Measurements from ENCODE around the gene PLAC8L1. TPM values are rescaled to one million over a fixed set of nuclear protein-coding genes. Genes with fewer than 3 reads are reported as not detected.
A peak's percentile ranks its signal among the peaks of the same experiment; 100 is the strongest.

PLAC8L1 gene, protein sequence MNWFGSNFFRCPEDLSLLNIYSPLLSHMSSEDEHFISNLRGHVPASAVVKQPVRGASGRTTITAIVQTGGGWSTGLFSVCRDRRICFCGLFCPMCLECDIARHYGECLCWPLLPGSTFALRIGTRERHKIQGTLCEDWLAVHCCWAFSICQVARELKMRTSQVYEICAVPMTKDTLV
- 0.63 to 0.69 TPM in 2 of 3 replicates, not detected in the other for polyA plus RNA-seq
- polyA plus RNA-seq (2011; ENCODE audit: low read depth): 0.59 TPM
- not detected in 2 replicates for polyA plus RNA-seq (2011; cell fraction: cytosol; rRNA removed)
- 3.9 and 4.3 TPM in 2 replicates for polyA plus RNA-seq (2011; cell fraction: nucleus; rRNA removed)
- 0.21 and 1.0 TPM in 2 replicates for polyA plus RNA-seq (2012; ENCODE audit: low replicate concordance)
- polyA minus RNA-seq: not detected in 3 replicates
- polyA minus RNA-seq (2011; cell fraction: cytosol; rRNA and poly(A)+ RNA removed): not detected
- 0.84 TPM in 1 of 2 replicates, not detected in the other for polyA minus RNA-seq (2011; cell fraction: nucleus; rRNA and poly(A)+ RNA removed)

DNA sequence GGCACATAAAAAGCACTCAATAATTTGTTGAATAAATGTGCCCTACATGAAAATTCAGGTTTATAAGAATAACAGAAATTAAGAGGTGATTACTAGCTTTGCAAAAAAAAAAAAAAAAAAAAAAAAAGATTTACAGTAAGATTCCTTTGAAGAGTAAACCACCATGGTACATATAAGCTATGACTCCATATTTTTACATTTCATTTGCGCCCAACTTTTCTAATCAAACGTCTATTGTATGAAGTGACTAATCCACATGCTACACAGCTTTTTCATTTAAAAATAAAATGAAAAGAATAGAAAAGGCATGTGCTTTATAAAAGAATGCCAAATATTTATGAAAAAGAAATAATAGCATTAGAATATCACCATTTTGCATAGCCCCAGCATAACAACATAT lies at the start of gene PLAC8L1:
Gene PLAC8L1, minus strand, starts transcription at position 101 of the 400 bp plus-strand sequence. CDS start 1,266 bp downstream, outside the sequence.
- no peak within 1 kb of the TSS for H2AFZ ChIP-seq (ENCODE audit: control insufficient read depth, low read length)
- H3K36me3 ChIP-seq (ENCODE audit: control insufficient read depth in 2 of 2, extremely low read depth in 1 of 2, insufficient read depth in 2 of 2, low read length in 2 of 2): no peaks in the 10 kb centered on the region
- DNase-seq (ENCODE audit: low read depth, low spot score) (no peak), FAIRE-seq (no peak)
- H3K27me3 ChIP-seq (ENCODE audit: control insufficient read depth, extremely low read depth, insufficient read depth, low read length): no peaks in the 10 kb centered on the region
- no peak within 1 kb of the TSS for H3K4me2 ChIP-seq (ENCODE audit: control insufficient read depth, extremely low read depth, insufficient read depth, low read depth, low read length)
- H3K79me2 ChIP-seq (ENCODE audit: control insufficient read depth, insufficient read depth, low read length): no peaks in the 10 kb centered on the region
- no peaks in the 10 kb centered on the region for H3K9me1 ChIP-seq (ENCODE audit: control insufficient read depth, extremely low read depth, insufficient read depth, low read length)
- H3K9me3 ChIP-seq (ENCODE audit: control insufficient read depth, low read depth, low read length): no peaks in the 10 kb centered on the region
- dilution Hi-C loops (cut with MboI; ENCODE audit: extremely low pct_ligation_motif_present, low sequenced_read_pairs): no loop called here
- peaks cover 9% of the 10 kb centered on the region for H3K4me1 ChIP-seq (ENCODE audit: control insufficient read depth, extremely low read depth, insufficient read depth, low read length)
- TF ChIP-seq, protein P1, sequence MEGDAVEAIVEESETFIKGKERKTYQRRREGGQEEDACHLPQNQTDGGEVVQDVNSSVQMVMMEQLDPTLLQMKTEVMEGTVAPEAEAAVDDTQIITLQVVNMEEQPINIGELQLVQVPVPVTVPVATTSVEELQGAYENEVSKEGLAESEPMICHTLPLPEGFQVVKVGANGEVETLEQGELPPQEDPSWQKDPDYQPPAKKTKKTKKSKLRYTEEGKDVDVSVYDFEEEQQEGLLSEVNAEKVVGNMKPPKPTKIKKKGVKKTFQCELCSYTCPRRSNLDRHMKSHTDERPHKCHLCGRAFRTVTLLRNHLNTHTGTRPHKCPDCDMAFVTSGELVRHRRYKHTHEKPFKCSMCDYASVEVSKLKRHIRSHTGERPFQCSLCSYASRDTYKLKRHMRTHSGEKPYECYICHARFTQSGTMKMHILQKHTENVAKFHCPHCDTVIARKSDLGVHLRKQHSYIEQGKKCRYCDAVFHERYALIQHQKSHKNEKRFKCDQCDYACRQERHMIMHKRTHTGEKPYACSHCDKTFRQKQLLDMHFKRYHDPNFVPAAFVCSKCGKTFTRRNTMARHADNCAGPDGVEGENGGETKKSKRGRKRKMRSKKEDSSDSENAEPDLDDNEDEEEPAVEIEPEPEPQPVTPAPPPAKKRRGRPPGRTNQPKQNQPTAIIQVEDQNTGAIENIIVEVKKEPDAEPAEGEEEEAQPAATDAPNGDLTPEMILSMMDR (optimal IDR thresholded peaks at IDR 0.05 in 1 of 3, IDR thresholded peaks at IDR 0.05 in 1 of 3, conservative IDR thresholded peaks at IDR 0.05 in 1 of 3; ENCODE audit: extremely low read depth in 1 of 3, insufficient read depth in 2 of 3, low read length in 3 of 3): no peak
- no peak for TF ChIP-seq EZH2 (IDR thresholded peaks at IDR 0.05; ENCODE audit: low read length)
- no peak within 1 kb of the TSS for H3K4me3 ChIP-seq (ENCODE audit: control insufficient read depth in 2 of 3, extremely low read depth in 1 of 3, insufficient read depth in 2 of 3, low read depth in 1 of 3, low read length in 3 of 3)
- H4K20me1 ChIP-seq (ENCODE audit: control insufficient read depth, extremely low read depth, insufficient read depth, low read length): no peaks in the 10 kb centered on the region
- no peak within 1 kb of the TSS for H3K9ac ChIP-seq (ENCODE audit: control insufficient read depth, extremely low read depth, insufficient read depth, low read length)
- H3K27ac ChIP-seq (ENCODE audit: control insufficient read depth, insufficient read depth, low read length): no peak within 1 kb of the TSS

DNA sequence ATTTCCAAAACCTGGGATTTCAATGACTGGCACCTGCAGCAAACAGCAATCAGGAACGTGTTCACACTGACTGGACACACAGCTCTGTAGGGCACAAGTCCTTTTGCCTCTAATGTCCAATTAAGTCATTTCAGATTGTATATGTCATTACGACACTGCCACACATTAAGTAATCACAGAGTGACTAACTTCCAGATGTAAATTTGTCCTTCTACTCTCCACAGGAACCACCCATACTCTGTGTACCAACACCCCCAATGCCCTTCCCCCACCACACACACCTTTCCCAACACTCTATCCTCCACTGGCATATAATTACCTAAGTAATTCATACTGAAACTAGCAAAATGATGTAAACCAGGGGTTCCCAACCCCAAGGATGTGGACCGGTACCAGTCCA lies 46.6 kb upstream of the PLAC8L1 start:
- H2AFZ ChIP-seq (ENCODE audit: control insufficient read depth, low read length): no peak overlapping the region
- no peaks in the 10 kb centered on the region for H3K9me3 ChIP-seq (ENCODE audit: control insufficient read depth, low read depth, low read length)
- H3K4me3 ChIP-seq (ENCODE audit: control insufficient read depth in 2 of 3, extremely low read depth in 1 of 3, insufficient read depth in 2 of 3, low read depth in 1 of 3, low read length in 3 of 3): no peak overlapping the region
- dilution Hi-C loops (cut with MboI; ENCODE audit: extremely low pct_ligation_motif_present, low sequenced_read_pairs): no loop called here
- H3K9ac ChIP-seq (ENCODE audit: control insufficient read depth, extremely low read depth, insufficient read depth, low read length): no peak overlapping the region
- no peak for TF ChIP-seq EZH2 (IDR thresholded peaks at IDR 0.05; ENCODE audit: low read length)
- TF ChIP-seq, protein P1 (optimal IDR thresholded peaks at IDR 0.05 in 1 of 3, IDR thresholded peaks at IDR 0.05 in 1 of 3, conservative IDR thresholded peaks at IDR 0.05 in 1 of 3; ENCODE audit: extremely low read depth in 1 of 3, insufficient read depth in 2 of 3, low read length in 3 of 3): no peak
- H3K36me3 ChIP-seq (ENCODE audit: control insufficient read depth in 2 of 2, extremely low read depth in 1 of 2, insufficient read depth in 2 of 2, low read length in 2 of 2): peaks cover 8 to 22% of the 10 kb centered on the region in 2 experiments
- no peak overlapping the region for H3K27ac ChIP-seq (ENCODE audit: control insufficient read depth, insufficient read depth, low read length)
- no peaks in the 10 kb centered on the region for H3K9me1 ChIP-seq (ENCODE audit: control insufficient read depth, extremely low read depth, insufficient read depth, low read length)
- no peaks in the 10 kb centered on the region for H3K79me2 ChIP-seq (ENCODE audit: control insufficient read depth, insufficient read depth, low read length)
- FAIRE-seq: peak; percentile 9
- no peaks in the 10 kb centered on the region for H3K27me3 ChIP-seq (ENCODE audit: control insufficient read depth, extremely low read depth, insufficient read depth, low read length)
- no peaks in the 10 kb centered on the region for H4K20me1 ChIP-seq (ENCODE audit: control insufficient read depth, extremely low read depth, insufficient read depth, low read length)
- no peak overlapping the region for H3K4me2 ChIP-seq (ENCODE audit: control insufficient read depth, extremely low read depth, insufficient read depth, low read depth, low read length)
- DNase-seq (ENCODE audit: low read depth, low spot score): no peak
- no peaks in the 10 kb centered on the region for H3K4me1 ChIP-seq (ENCODE audit: control insufficient read depth, extremely low read depth, insufficient read depth, low read length)
